Uterus (tissue), 2 donors: Measurements from ENCODE around the gene ZBTB12.

Experiments
- CTCF ChIP-seq, 4 experiments: fragments of 200-600 bp in 2 of 4; fragments of 450-650 bp in 2 of 4; sonication (generic) in 2 of 4; IDR thresholded peaks; one replicate each; pipeline ENCODE4 v1.5.1; 2016 to 2019; ENCODE audit warnings: antibody characterized with exemption in 4 of 4, mild to moderate bottlenecking in 2 of 4, moderate library complexity in 1 of 4
- POLR2A ChIP-seq, 2 donors: fragments of 450-650 bp; IDR thresholded peaks; one replicate each; pipeline ENCODE4 v1.6.1; 2016; ENCODE audit warnings: antibody characterized with exemption in 2 of 2, mild to moderate bottlenecking in 1 of 2, moderate library complexity in 1 of 2

GRCh38 chr6:31943742-31944141 is 41.9 kb upstream of the ZBTB12 start:
- no peak for TF ChIP-seq CTCF (IDR thresholded peaks at IDR 0.05)
- no peak for TF ChIP-seq POLR2A (IDR thresholded peaks at IDR 0.05)
